ENCODE measurements around the gene KIAA1191. TPM values are rescaled to one million over a fixed set of nuclear protein-coding genes. Genes with fewer than 3 reads are reported as not detected.
A peak's percentile ranks its signal among the peaks of the same experiment; 100 is the strongest.

Gene KIAA1191
- total RNA-seq, 4 donors from 2014 or later = 58.0 to 89.4 (median 73.4) TPM

- intact Hi-C loops (cut with DNase I; ENCODE audit: low total_unique reads) = no loop called here
Observed at GRCh38 chr5:176391999-176392398, 30.4 kb upstream of the KIAA1191 start.

GRCh38 chr5:176391479-176391878, 29.9 kb upstream of the KIAA1191 start:
- intact Hi-C loops (cut with DNase I; ENCODE audit: low total_unique reads) = no loop called here
- no peak overlapping the region for H3K4me3 ChIP-seq (ENCODE audit: low read depth, poor library complexity, severe bottlenecking)
- WGBS, 2 donors = 88% methylated on average over 4 of the region's 4 CpGs
- TF ChIP-seq CTCF (IDR thresholded peaks at IDR 0.05) (no peak), POLR2A (IDR thresholded peaks at IDR 0.05) (no peak)
- no peak for DNase-seq (ENCODE audit: low spot score in 2 of 2)

More at GRCh38 chr5:176391999-176392398, 30.4 kb upstream of the KIAA1191 start:
- no peak overlapping the region for H3K4me3 ChIP-seq (ENCODE audit: low read depth, poor library complexity, severe bottlenecking)
- TF ChIP-seq POLR2A (IDR thresholded peaks at IDR 0.05) (no peak), CTCF (IDR thresholded peaks at IDR 0.05) (no peak)
- 85 to 88% methylated on average over 4 of the region's 4 CpGs for WGBS, 2 donors
- DNase-seq (ENCODE audit: low spot score in 2 of 2) = no peak

- no peak for DNase-seq (ENCODE audit: low spot score in 2 of 2)
- peak overlapping the region; percentile 45 for H3K4me3 ChIP-seq (ENCODE audit: low read depth, poor library complexity, severe bottlenecking)
- intact Hi-C loops (cut with DNase I; ENCODE audit: low total_unique reads) = no loop called here
- TF ChIP-seq CTCF (IDR thresholded peaks at IDR 0.05) (no peak), POLR2A (IDR thresholded peaks at IDR 0.05) (no peak)
- 26 to 32% methylated on average over 35 to 41 of the region's 41 CpGs for WGBS, 2 donors
Observed at GRCh38 chr5:176389135-176390123, 27.9 kb upstream of the KIAA1191 start.

GRCh38 chr5:176388444-176389134, 27.0 kb upstream of the KIAA1191 start, which contains the start of the genes HIGD2A and NOP16:
TSS of gene HIGD2A (plus strand) at chr5:176388751. CDS start at chr5:176388820, 69 bp downstream.
TSS of gene NOP16 (minus strand) at chr5:176388598. CDS start at chr5:176388539, 59 bp downstream.
- intact Hi-C loops (cut with DNase I; ENCODE audit: low total_unique reads) = no loop called here
- peak; percentile 100 for DNase-seq (ENCODE audit: low spot score in 2 of 2)
- peak within 1 kb of the TSS; percentile 67 for H3K4me3 ChIP-seq (ENCODE audit: low read depth, poor library complexity, severe bottlenecking)
- WGBS, 2 donors = 0 to 1% methylated on average over 36 to 47 of the region's 47 CpGs
- no peak for TF ChIP-seq CTCF (IDR thresholded peaks at IDR 0.05)
- peak in 1 of 2 donors; percentile 3 for TF ChIP-seq POLR2A (IDR thresholded peaks at IDR 0.05)

- DNase-seq (ENCODE audit: low spot score in 2 of 2) = no peak
- TF ChIP-seq POLR2A (IDR thresholded peaks at IDR 0.05) (no peak), CTCF (IDR thresholded peaks at IDR 0.05) (no peak)
- 0 to 1% methylated on average over 17 to 29 of the region's 29 CpGs for WGBS, 2 donors
- H3K4me3 ChIP-seq (ENCODE audit: low read depth, poor library complexity, severe bottlenecking) = peak overlapping the region; percentile 67
- intact Hi-C loops (cut with DNase I; ENCODE audit: low total_unique reads) = no loop called here
Observed at GRCh38 chr5:176388003-176388443, 26.5 kb upstream of the KIAA1191 start.

Measured in lower leg skin (tissue), 4 donors.